Measurements from ENCODE around the gene RAD51B. TPM values are rescaled to one million over a fixed set of nuclear protein-coding genes. Genes with fewer than 3 reads are reported as not detected.

Gene RAD51B
- total RNA-seq, 3 donors from 2014 or later = 10.6 to 77.6 (median 33.8) TPM

- no peaks in the 10 kb centered on the region for H3K36me3 ChIP-seq
- no peak overlapping the region for H3K27ac ChIP-seq
- TF ChIP-seq CTCF (IDR thresholded peaks at IDR 0.05) (no peak), POLR2A (IDR thresholded peaks at IDR 0.05) (no peak)
- no peak overlapping the region for H3K4me3 ChIP-seq
- no peak for DNase-seq (ENCODE audit: low spot score in 2 of 2)
- no peaks in the 10 kb centered on the region for H3K27me3 ChIP-seq
- peaks cover 0 to 8% of the 10 kb centered on the region in 2 donors for H3K4me1 ChIP-seq
- no peaks in the 10 kb centered on the region for H3K9me3 ChIP-seq
- intact Hi-C loops (cut with DNase I; ENCODE audit: low total_unique reads) = loop anchor here (10.0 kb wide), 1 partner anchor 635 kb away; no protein-coding TSS in a partner anchor
Observed at GRCh38 chr14:68439676-68440075, 620.1 kb downstream of the RAD51B start.

GRCh38 chr14:68440820-68441219 is 621.2 kb downstream of the RAD51B start:
- Histone ChIP-seq H3K36me3 (no peaks in the 10 kb centered on the region), H3K9me3 (no peaks in the 10 kb centered on the region), H3K27me3 (no peaks in the 10 kb centered on the region), H3K27ac (no peak overlapping the region), H3K4me1 (peaks cover 0 to 14% of the 10 kb centered on the region in 2 donors), H3K4me3 (no peak overlapping the region)
- no peak for DNase-seq (ENCODE audit: low spot score in 2 of 2)
- no peak for TF ChIP-seq POLR2A (IDR thresholded peaks at IDR 0.05)
- TF ChIP-seq POLR2AphosphoS5 (IDR thresholded peaks at IDR 0.05) = no peak
- no peak for TF ChIP-seq CTCF (IDR thresholded peaks at IDR 0.05)
- intact Hi-C loops (cut with DNase I; ENCODE audit: low total_unique reads) = loop anchor here (10.0 kb wide), 1 partner anchor 634 kb away; no protein-coding TSS in a partner anchor

- DNase-seq (ENCODE audit: low spot score in 2 of 2) = no peak
- no peak for TF ChIP-seq POLR2AphosphoS5 (IDR thresholded peaks at IDR 0.05)
- TF ChIP-seq POLR2A (IDR thresholded peaks at IDR 0.05) = no peak
- no peaks in the 10 kb centered on the region for H3K36me3 ChIP-seq
- H3K27me3 ChIP-seq = no peaks in the 10 kb centered on the region
- peak overlapping the region in 1 of 2 donors; percentile 67 for H3K27ac ChIP-seq
- no peak overlapping the region for H3K4me3 ChIP-seq
- intact Hi-C loops (cut with DNase I; ENCODE audit: low total_unique reads) = loop anchor here (10.0 kb wide), 1 partner anchor 633 kb away; no protein-coding TSS in a partner anchor
- peaks cover 0 to 14% of the 10 kb centered on the region in 2 donors for H3K4me1 ChIP-seq
- H3K9me3 ChIP-seq = no peaks in the 10 kb centered on the region
Observed at GRCh38 chr14:68441542-68441941, 622.0 kb downstream of the RAD51B start.

- peak overlapping the region; percentile 57 to 67 for H3K27ac ChIP-seq
- intact Hi-C loops (cut with DNase I; ENCODE audit: low total_unique reads) = loop anchor here (10.0 kb wide), 1 partner anchor 632 kb away; no protein-coding TSS in a partner anchor
Observed at GRCh38 chr14:68442828-68443629, 623.5 kb downstream of the RAD51B start.

GRCh38 chr14:68444449-68445168 is 625.0 kb downstream of the RAD51B start:
- no peaks in the 10 kb centered on the region for H3K9me3 ChIP-seq
- no peaks in the 10 kb centered on the region for H3K27me3 ChIP-seq
- DNase-seq (ENCODE audit: low spot score in 2 of 2) = peak; percentile 57 to 80
- no peak overlapping the region for H3K4me3 ChIP-seq
- H3K27ac ChIP-seq = peak overlapping the region; percentile 57 to 67
- TF ChIP-seq CTCF (IDR thresholded peaks at IDR 0.05) = no peak
- TF ChIP-seq POLR2AphosphoS5 (IDR thresholded peaks at IDR 0.05) = peak in 1 of 3 donors; percentile 35
- H3K4me1 ChIP-seq = peaks cover 0 to 14% of the 10 kb centered on the region in 2 donors
- intact Hi-C loops (cut with DNase I; ENCODE audit: low total_unique reads) = loop anchor here (10.0 kb wide), 1 partner anchor 630 kb away; no protein-coding TSS in a partner anchor
- H3K36me3 ChIP-seq = no peaks in the 10 kb centered on the region

More at GRCh38 chr14:68442828-68443629, 623.5 kb downstream of the RAD51B start:
- Histone ChIP-seq H3K27me3 (no peaks in the 10 kb centered on the region), H3K9me3 (no peaks in the 10 kb centered on the region), H3K36me3 (no peaks in the 10 kb centered on the region), H3K4me3 (no peak overlapping the region), H3K4me1 (peaks cover 0 to 14% of the 10 kb centered on the region in 2 donors)
- TF ChIP-seq POLR2AphosphoS5 (IDR thresholded peaks at IDR 0.05) (peak in 1 of 3 donors; percentile 45), POLR2A (IDR thresholded peaks at IDR 0.05) (no peak)
- peak in 1 of 2 donors; percentile 57 for DNase-seq (ENCODE audit: low spot score in 2 of 2)
